GM23248 (cell line): ENCODE data around the gene MAP6D1.

ENCODE experiments used
- EZH2 ChIP-seq: fragments of 200-600 bp; sonication (generic); IDR thresholded peaks from 2 replicates; pipeline ENCODE4 v1.6.1; 2018; ENCODE audit warnings: antibody characterized with exemption, mild to moderate bottlenecking; ENCODE audit not compliant: insufficient read depth, poor library complexity, severe bottlenecking
- EZH2phosphoT487 ChIP-seq: fragments of 200-600 bp; sonication (generic); IDR thresholded peaks from 2 replicates; pipeline ENCODE4 v1.6.1; 2018; ENCODE audit warnings: antibody characterized with exemption, moderate library complexity, mild to moderate bottlenecking, low read depth; ENCODE audit not compliant: insufficient read depth

DNA sequence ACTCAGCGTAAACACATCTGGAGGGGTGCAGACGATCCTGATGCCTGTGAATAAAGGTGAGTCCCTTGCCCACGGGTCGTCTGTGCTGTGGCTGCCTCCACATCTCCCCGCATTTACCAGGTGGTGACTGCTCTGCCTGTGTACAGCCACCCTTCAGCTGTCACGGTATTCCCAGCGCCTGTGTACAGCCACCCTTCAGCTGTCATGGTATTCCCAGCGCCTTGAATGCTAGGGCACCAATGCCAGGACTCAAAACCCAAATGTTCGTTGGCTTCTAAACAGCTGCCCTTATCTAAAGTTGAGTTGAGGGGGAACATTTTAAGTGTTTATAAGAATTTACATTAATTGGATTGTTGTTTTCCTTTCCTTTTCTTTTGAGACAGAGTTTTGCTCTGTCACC, 27.4 kb downstream of the MAP6D1 start:
- TF ChIP-seq EZH2 (no peak), EZH2phosphoT487 (no peak)
